Fibroblast of skin of left biceps (primary cell): Measurements from ENCODE around the gene EXOC6B.
"Not testable (repeated sequence)": the region's sequence is repeated elsewhere in the genome, so short reads cannot be mapped to it uniquely, and the experiment has no call there.

Experiments used
- DNase-seq, 2 experiments: peaks; one replicate each; pipeline ENCODE4 v3.0.0-alpha.2; 2013; ENCODE audit warnings: low read depth in 2 of 2

EXOC6B gene

DNA sequence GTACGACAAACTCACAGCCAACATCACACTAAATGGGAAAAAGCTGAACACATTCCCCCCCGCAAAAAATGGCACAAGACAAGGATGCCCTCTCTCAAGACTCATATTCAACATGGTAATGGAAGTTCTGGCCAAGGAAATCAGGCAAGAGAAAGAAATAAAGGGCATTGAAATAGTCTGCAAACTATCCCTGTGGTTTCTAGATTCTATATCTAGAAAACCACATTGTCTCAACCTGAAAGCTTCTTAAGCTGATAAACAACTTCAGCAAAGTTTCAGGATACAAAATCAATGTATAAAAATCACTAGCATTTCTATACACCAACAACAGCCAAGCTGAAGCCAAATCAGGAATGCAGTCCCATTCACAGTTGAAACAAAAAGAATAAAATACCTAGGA, 383.6 kb downstream of the EXOC6B start:
- DNase-seq, result no peak

DNA sequence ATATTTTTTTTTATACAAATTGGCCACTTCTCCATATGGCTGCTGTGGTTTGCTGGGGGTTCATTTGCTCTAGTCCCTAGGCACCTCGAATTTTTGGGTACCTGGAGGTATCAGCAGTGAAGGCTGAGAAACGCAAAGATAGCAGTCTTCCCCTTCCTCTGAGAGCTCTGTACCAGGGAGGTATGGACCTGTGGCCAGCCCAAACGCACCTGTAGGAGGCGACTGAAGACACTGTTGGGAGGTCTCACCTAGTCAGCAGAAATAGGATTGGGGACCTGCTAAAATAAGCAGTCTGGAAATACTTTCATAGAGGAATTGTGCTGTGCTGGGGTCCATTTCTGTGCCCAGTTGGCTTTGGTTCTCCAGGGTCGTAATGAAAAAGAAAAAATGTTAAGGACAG, 385.9 kb downstream of the EXOC6B start:
- no peak for DNase-seq

DNA sequence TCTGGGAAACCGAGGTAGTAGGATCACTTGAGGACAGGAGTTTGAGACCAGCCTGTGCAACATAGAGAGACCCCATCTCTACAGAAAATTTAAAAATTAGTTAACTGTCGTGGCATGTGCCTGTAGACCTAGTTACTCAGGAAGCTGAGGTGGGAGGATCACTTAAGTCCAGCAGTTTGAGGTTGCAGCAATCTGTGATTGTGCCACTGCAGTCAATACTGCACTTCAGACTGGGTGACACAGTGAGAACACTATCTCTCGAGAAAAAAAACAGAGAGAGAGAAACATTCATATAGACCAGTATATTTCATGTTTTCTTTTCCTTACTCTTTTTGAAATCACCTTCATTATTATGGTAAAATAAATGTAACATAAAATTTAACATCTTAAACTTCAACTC, 387.5 kb downstream of the EXOC6B start:
- DNase-seq, result no peak

DNA sequence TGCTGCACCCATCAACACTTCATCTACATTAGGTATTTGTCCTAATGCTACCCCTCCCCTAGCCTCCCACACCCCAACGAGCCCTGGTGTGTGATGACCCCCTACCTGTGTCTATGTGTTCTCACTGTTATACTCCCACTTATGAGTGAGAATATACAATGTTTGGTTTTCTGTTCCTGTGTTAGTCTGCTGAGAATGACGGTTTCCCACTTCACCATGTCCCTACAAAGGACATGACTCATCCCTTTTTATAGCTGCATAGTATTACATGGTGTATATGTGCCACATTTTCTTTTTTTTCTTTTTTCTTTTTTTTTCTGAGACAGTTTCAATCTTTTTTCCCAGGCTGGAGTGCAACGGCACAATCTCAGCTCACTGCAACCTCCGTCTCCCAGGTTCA, 394.1 kb downstream of the EXOC6B start:
- DNase-seq, result no peak

DNA sequence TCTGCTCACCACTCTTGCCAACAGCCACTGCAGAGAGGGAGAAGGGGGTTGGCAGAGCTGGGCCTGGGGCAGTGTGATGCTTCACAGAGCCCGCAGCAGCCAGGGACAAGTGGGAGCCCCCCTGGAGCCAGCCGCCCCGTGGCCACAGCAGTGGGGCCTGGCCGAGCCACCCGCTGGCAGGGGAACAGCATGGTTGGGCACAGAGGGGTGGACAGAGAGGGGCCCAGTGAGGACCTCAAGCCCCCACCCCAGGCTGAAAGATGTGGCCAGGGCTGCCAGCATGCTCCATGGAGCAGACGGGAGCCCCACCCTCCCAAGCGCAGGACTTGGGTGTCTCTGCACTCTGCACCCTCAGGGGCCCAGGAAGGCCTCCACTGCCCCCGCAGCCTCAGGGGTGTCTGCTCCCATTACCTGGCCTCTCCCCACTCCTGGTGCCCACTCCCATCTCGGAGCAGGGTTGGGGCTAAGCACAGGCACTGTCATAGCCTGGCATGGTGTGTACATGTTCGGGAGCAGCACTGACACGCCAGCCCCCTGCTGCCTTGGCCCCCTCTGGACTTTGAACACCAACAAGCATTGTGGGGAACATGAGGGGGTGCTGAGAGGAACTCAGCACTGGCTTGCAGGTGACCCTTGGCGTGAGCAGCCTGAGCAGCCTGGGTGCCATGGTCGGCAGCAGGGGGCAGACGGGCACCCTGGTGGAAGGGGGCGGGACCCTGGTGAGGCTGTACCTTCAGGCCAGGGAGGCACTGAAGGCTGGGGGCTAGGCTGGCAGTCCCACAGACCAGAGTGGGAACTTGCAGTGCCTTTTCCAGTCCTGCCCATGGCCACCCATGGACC, 398.6 kb downstream of the EXOC6B start:
- no peak for DNase-seq

DNA sequence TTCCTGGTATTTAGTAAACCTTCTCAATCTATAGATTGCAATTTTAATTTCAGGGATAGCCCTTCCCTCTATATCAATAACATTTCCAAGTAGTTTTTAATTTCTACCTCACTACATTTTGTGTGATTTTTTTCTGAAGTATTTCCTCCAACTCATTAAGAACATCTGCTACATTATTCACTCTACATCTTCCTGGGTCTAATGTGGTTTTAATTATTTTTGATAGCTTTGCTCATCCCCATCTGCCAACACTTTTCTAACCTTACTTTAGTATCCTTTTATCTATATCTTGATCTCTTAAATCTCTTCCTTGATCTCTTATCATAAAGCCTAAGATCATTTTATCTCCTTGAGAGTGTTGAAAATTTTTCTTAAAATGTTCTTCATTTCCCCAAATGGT, 399.8 kb downstream of the EXOC6B start:
- DNase-seq, result peak in 1 of 2 experiments; percentile 2

DNA sequence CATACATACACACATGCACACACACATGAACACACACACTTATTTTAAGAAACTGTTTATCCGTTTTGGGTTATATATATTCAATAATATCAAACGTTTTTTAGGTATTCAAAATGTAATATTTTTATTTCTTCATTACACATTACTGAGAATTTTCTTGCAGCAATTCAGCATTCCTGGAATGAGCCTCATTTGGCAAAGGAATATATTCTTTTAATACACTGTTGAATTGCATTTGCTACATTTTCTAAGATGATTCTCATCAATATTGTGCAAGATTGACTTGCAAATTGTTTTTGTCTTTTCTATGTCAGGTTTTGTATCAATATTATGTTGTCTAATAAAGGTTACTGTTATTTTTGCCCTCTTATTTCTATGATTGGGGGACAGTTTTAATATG, 402.1 kb downstream of the EXOC6B start:
- no peak for DNase-seq

DNA sequence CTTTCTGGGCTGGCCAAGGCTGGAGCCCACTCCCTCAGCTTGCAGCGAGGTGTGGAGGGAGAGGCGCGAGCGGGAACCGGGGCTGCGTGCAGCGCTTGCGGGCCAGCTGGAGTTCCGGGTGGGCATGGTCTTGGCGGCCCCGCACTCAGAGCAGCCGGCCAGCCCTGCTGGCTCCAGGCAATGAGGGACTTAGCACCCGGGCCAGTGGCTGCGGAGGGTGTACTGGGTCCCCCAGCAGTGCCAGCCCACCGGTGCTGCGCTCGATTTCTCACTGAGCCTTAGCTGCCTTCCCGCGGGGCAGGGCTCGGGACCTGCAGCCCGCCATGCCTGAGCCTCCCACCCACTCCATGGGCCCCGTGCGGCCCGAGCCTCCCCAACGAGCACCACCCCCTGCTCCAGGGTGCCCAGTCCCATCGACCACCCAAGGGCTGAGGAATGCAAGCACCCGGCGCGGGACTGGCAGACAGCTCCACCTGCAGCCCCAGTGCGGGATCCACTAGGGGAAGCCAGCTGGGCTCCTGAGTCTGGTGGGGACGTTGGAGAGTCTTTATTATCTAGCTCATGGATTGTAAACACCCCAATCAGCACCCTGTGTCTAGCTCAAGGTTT, 404.0 kb downstream of the EXOC6B start:
- DNase-seq, result not testable (repeated sequence)

DNA sequence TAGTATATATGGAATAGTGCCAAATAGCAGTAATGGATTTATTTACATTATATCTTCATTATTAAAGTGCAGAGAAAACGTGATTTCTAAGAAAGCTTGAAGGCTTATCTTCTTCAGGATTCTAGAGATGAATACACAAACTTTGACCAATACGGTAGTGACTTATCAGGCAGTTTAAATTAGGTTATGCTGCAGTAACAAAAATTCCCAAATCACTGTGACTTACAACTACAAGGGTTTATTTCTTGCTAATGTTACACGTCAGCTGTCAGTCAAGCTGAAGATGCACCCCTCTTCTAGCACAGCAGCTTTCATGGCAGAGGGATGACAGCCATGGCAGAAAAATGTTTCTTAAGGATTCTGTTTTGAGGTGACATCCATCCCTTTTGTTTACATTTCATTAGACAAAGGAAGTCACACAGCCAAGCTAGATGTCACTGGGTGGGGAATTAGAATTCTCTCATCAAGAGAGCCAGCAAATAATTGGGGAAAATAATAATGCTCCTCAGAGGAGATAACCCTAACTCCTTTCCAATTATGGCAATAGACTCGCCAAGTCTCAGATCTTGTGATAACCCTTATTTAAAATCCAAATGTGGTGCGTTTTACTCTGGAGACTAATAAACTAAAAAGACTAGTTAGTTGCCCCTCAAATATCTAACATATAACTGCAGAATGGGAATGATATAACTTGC, 409.9 kb downstream of the EXOC6B start:
- DNase-seq, result no peak

DNA sequence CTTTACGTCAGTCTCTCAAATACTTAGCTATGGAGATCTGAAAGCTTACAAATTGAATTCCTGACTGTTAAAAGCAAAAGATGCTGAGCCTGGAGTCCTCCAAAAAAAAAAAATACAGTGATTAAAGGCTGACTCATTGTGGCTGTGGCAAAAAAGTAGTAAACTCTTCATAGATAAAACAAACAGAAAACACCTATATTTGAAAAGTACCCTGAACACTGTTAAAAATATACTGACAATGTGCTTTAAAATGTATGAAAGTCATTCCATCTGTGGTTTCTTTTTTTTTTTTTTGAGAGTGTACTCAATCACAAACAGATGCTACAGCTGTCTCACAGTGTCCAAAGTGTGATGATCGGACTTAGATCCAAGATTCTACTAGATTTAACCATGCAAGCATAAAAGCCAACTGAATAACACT, 410.6 kb downstream of the EXOC6B start:
- peak; percentile 62 to 73 for DNase-seq

DNA sequence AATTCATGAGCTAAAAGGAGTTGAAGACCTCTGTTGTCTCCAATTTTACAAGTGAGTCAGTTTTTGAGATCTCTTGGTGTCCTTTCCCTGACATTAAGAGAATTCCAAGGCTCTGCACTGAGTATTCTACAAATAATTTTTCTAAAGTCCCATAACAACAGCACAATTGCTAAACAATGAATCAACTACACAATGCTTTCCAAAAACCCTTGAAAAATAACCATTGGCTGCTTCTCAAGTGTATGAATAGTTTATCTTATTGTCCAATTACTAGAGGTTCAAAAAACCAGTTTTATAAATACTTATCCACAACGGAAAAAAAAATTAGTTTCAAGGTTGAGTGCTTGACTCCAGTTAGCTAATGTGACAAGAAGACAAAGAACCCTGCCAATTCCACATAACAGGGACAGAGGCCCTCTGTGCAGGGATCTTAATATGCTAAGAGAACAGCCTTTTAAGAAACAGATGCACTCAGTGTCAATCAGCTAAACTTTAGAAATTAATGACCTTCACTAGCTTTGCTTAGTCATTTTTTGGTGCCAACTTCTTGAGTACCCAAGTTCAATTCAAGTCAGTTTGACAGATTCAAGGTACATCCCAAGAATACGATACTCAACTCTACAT, 411.6 kb downstream of the EXOC6B start:
- no peak for DNase-seq

DNA sequence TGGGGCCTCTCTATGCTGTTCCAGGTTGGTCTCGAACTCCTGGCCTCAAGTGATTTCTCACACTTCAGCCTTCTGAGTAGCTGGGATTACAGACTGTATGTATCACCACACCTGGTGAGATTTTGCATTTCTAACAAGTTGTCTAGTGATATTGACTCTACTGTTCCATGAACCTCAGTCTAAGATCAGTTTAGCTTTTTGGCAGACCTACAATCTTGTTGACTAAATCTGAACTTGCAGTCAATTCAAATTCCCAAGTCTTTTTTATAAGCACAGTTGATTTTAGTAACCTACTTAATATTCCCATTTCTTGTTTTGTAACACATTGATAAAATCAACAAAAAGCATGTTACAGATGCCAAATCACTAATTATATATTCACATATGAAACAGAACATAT, 412.1 kb downstream of the EXOC6B start:
- DNase-seq, result no peak

DNA sequence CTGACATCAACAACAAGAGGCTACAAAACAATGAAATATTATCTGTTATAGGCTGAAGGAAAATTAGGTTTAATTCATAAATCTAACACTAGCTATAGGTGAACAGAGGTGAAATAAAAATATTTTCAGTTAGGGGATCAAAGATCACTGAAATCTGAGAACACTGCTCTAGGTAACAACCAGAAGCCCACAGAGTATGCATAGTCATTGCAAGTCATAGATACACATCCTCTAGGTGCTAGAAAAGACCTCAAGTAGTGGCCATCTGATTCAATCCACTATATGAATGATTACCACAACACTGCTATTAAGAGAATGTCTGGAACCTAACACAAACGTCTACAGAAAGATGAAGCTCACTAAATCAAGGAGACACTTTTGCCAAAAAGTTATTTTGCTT, 413.6 kb downstream of the EXOC6B start:
- no peak for DNase-seq

DNA sequence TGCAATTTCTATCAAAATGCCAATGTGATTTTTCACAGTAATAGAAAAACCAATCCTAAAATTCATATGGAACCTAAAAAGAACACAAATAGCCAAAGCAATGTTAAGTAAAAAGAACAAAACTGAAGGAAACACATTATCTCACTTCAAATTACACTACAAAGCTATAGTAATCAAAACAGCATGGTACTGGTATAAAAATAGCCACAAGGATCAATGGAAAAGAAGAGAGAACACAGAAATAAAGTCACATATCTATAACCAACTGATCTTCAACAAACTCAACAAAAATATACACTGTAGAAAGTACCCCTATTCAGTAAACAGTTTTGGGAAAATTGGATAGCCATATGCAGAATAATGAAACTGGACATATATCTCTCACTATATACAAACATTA, 426.0 kb downstream of the EXOC6B start:
- no peak for DNase-seq

DNA sequence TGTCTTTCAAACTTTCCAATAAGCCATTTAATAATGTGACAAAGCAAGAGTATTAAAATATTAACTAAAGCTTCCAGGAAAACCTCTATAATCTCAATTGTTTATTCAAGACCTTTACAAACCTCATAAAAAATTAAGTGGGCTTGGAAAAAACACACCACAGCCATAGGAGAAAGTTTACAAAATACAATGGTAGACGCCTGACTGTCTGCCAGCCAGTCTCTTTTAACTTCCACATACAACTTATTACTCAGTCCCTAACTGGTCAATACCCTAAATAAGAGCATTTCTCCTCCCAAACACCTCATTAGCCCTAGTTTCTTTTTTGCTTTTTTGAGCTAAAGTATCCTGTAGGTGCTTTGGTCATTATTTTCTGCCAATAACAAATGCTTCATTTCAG, 430.7 kb downstream of the EXOC6B start:
- DNase-seq, result no peak

DNA sequence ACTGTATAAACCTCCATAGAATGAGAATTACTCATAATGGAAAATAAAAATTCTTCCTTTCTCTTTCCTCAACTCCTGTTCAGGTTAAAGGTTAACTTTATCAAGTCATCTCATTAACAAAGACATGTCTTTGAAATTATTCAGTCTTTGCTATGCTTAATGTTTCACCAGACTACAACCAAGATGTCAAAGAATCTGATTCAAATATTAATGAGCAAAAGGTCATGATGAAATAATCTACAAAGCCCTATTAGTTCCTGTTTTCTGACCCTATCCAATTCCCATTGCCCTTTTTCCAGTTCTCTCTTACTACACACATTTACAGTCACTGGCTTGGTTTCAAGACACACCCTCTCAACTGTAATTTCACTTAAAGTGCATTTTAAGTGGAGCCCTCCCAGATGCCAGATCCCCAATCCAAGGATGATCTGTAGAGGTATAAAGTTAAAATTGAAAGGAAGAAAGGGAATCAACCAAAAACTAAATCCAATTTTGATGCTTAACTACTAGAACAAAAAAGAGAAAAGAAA, 431.2 kb downstream of the EXOC6B start:
- DNase-seq, result no peak

DNA sequence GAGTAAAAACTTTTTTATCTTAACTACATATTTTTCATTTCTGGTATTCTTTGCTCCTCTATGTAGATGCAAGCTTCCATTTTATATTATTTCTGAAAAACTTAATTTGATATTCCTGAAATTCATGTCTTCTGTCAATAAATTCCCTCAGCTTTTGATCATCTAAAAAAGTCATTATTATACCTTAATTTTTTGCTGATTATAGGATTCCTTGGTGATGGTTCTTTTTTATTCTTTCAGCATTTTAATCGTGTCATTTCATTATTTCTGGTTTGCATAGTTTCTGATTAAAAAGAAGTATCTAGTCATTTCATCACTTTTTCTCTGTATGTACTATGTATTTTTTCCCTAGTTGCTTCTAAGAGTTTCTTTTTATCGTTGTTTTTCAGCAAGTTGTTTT, 436.4 kb downstream of the EXOC6B start:
- no peak for DNase-seq

DNA sequence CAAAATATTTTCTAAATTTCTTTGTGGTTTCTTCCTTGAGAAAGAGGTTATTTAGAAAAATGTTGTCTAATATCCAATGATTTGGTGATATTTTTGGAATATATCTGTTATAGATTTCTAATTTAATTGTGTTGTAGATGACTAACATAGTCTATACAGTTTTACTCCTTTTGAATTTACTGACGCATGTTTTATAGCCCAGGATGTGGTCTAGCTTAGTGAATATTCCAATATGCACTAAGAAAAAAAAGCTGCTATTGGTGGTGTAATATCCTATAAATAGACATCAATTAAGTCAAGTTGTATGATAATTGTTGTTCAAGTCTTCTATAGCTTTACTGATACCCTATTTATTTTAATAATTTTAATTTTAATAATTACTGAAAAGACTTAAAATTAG, 437.6 kb downstream of the EXOC6B start:
- DNase-seq, result no peak

DNA sequence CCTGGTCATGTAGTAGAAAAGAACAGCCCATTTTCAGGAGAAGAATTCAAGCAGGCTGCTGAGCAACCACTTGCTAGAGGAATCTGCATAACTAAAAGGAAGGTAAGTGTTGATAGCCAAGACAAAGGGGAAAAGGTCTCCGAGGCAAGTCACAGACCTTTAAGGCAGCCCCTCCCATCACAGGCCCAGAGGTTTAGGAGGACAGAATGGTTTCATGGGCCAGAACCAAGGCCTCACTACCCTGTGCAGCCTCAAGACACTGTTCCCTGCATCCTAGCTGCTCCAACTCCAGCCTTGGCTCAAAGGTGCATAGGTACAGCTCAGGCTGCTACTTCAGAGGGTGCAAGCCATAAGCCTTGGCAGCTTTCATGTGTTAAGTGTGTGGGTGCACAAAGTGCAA, 439.5 kb downstream of the EXOC6B start:
- DNase-seq, result no peak

DNA sequence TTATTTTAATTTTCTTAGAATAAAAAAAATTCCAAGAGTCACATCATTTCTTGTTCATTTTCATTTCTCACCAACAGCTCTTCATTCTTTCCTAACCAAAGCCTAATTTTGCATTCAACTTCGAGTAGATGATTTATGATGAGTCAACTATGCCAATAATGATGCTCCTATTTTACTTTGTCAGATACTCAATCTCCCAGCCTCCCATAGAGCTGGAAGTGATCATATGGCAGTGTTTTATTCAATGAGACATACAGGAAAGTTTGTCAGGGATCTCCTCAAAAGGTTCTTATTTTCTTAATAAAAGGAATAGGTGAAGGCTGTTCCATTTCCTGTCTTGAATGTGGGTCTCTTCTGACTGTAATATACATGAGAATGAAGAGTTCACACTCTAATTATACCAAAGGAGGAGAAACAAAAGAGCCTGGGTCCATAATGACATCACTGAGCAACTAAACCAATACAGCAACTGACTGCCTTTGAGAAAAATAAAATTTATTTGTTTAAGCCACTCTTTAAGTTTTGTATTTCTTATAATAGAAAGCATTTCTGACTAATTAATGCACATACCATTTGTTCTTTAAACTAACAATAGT, 447.0 kb downstream of the EXOC6B start:
- no peak for DNase-seq

DNA sequence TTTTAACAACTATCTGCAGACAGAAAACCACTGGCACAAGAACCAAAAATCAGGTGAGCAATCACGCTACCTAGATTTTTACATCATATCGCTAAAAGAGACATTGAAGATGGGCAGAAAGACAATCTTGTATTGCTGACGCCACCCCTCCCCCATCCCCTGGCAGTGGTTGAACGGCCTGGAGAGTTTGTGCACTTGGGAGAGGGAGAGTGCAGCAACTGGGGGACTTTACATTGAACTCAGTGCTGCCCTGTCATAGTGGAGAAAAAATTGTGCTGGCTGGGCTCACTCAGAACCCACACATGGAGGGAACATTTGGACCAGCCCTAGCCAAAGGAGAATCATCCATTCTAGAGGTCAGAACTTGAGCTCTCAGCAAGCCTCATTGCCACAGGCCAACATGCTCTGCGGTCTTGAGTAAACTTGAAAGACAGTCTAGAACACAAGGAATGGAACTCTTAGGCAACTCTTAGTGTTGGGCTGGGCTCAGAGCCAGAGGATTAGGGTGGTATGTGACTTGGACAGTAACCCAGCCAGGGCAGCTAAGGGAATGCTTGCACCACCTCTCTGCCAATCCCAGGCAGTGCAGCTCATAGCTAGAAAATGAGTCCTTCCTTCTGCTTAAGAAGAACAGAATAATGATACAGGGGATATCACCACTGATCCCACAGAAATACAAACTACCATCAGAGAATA, 458.2 kb downstream of the EXOC6B start:
- peak; percentile 47 to 50 for DNase-seq
